Islet of Langerhans (tissue), 1 donor: Measurements from ENCODE around the gene ZSWIM9.

Source experiments
- FAIRE-seq: peaks from one replicate; lab custom pipeline; 2011; peaks lifted over from hg19 to GRCh38; lab: Jason Lieb, UNC

ZSWIM9 gene

DNA sequence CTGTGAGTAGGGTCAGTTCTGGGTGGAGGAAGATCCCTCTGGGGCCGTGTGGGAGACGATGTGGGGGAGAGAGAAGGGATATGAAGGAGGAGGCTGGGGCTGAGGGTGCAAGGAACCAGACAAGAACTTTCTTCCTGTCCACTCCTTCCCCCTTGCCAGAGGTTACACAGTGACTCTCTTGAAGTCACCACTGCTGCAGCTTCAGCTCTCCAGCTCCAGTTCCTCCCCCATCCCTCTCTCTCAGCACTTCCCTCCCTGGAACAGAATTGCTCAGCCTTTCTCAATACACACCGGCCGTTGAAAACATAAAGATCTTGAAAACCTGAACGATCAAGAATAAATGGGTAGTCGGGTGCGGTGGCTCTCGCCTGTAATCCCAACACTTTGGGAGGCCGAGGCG lies 5.1 kb downstream of the ZSWIM9 start:
- FAIRE-seq, result no peak

DNA sequence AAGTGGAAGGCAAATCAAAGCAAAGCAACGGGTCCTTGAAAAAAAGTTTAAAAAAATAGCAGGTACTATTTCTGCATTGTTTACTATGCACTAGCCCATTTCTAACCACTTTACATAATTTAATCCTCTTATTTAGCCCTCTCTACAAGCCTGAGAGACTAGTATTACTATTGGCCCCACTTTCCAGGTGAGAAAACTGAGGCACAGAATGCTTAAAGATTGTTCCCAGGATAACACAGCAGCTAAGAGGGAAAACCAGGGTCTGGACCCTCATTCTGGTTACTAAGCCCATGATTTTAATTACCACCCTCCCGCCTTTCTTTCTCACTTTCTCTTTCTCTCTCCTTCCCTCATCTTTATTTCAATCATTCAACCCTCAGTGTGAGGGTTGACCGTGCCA lies 5.7 kb downstream of the ZSWIM9 start:
- FAIRE-seq, result no peak

DNA sequence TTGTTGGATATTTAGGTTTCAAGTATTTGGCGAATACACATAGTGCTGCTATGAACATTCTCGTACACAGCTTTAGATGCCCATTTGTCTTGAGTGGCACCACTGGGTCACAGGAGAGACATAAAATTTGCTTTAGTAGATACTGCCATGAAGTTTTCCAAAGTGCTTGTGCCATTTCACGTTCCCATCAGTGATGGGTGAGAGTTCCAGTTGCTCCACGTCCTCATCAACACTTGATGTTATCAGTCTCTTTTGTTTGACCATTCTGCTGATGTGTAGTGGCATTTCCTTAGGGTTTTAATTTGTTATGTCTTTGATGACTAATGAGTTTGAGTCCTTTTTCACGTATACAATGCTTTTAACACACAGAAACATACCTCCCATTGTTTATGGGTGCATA lies 11.0 kb downstream of the ZSWIM9 start:
- FAIRE-seq, result no peak

DNA sequence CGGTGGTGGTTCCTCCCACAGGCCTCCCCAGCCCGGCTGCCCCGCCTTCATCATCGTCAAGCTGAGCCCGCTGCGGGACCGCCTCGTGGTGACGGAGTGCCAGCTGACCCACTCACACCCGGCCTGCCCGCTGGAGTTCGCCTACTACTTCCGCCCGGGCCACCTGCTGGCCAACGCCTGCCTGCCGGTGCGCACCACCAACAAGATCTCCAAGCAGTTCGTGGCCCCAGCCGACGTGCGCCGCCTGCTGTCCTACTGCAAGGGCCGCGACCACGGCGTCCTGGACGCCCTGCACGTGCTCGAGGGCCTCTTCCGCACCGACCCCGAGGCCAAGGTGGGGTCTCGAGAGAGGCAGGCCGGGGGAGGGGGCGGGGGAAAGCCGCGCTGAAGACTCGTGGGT lies 12.0 kb downstream of the ZSWIM9 start:
- no peak for FAIRE-seq

DNA sequence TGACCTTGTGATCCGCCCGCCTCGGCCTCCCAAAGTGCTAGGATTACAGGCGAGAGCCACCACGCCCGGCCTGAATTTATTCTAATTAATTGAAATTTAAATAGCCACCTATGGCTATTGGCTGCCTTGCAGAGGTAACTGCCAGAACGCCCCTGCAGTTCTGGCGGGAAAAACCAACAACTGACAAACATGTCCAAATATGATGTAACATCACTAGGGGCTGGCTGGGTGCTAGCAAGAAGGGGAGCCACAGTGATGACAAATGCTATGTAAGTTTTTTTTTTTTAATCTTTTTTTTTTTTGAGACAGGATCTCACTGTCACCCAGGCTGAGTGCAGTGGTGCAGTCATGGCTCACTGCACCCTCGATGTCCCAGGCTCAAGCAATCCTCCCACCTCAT lies 12.9 kb downstream of the ZSWIM9 start:
- no peak for FAIRE-seq

DNA sequence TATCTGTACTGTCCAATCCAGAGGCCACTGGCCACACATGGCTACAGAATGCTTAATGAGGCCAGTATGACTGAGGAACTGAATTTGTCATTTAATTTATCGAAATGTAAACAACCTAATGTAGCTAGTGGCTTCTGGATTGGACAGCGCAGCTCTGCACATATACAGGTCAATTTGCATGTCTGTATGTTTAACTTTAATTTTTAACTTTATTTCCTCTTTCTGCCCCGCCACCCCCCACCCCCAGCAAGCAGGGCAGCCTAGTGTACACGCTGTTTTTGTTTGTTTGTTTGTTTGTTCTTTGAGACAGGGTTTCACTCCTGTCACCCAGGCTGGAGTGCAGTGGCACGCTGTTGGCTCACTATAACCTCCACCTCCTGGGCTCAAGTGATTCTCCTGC lies 15.5 kb downstream of the ZSWIM9 start:
- no peak for FAIRE-seq

DNA sequence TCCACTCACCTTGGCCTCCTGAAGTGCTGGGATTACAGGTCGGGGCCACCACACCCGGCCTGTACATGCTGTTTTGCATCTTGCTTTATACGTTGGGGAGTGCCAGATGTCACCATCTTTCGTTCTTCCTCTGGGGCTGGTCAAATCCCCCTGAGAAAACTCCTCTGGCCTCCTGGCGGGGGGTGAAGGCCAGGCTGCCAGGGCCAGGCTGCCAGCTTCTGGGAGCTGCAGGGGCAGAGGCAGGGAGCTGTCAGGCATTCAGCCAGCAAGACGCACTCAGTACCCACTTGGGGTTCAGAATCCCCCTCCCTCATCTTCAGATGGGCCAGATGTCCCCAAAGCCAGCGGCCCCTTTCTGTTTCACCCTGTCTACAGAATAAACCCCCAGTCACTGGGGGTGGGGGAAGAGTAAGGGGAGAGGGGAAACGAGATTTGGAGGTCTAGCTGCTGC lies 16.1 kb downstream of the ZSWIM9 start:
- FAIRE-seq, result no peak

DNA sequence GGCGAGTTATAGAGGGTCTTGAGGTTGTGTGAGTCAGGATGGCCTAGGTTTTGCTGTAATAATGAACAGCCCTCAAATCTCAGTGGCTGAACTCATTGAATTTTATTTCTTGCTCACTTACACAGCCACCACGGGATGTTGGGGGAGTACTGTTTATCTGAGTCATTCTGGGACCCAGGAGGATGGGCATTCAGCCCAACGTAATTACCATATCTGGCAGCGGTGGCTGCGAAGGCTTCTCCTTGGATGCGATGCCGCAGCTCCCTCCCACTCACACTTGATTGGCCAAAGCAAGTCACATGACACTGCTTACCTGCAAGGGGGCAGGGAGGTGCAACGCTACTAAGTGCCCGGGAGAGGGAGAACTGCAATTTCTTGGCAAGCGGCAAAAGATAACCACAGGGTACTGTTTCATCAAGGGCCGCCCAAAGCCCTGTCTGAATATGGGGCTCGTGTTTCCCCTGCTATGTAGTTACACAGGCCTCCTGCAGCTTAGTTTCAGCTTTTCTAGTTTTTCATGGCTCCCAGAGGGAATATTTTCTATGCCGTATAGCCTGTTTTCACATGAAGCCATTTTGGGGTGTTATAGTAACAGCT lies 19.9 kb downstream of the ZSWIM9 start:
- no peak for FAIRE-seq

DNA sequence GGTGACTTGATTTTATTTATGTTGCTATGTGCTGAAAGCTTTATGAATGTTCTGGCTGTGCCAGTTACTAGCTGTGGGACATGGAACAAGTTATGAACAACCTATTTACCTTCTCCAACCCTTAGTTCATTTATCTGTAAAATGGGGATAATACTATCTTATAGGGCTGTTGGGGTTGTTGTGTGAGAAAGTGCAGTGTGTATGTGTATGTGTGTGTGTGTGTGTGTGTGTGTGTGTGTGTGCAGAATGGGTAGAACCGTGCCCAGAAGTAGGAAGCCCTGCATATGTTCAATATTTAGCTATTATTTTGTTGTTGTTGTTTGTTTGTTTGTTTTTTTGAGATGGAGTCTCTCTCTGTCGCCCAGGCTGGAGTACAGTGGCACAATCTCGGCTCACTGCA lies 20.4 kb downstream of the ZSWIM9 start:
- FAIRE-seq, result no peak

DNA sequence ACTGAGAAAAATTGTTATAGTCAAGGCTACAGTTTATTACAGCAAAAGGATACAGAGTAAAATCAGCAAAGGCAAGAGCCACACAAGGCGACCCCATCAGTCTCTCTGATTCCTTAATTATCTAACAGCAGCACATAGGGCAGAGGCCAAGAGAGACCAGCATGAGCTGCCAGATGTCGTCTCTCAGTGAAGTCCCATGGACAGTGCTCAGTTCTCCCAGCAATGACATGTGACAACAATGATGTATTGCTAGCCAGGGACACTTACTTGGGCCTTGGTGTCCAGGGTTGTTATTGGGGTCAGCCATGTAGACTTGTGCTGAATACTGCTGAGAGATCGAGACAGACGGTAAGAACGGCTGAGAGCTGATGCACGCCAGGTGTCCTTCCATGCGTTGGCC lies 22.3 kb downstream of the ZSWIM9 start:
- FAIRE-seq, result no peak

DNA sequence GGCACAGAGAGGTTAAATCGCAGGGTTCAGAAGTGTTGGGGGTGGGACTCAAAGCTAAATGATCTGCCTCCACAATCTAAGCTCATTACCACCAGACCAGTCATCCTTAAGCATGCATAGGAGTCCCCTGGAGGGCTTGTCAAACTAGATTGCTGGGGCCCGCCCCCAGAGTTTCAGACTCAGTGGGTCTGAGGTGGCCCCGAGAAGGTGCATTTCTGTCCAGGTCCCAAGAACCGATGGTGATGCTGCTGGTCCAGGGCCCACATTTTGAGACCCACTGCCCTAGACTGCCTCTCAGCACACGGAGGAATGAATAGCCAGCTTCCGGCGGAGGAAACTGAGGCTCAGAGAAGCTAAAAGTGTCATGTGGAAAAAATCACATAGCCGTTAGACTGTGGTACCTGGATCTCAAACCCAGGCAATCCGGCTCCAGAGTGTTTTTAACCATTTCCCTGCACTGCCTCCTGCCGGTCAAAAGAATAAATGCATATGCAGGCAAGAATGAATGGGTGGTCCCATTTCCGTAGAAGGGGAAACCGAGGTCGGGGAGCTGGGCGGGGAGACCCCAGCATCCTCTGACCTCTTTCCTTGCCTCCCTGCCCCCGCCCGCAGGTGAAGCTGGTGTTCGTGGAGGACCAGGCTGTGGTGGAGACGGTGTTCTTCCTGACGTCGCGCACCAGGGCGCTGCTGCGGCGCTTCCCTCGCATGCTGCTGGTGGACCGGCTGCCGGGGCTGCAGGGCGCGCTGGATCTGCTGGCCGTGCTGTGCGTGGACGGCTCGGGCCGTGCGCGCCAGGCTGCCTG lies 23.8 kb downstream of the ZSWIM9 start:
- no peak for FAIRE-seq

DNA sequence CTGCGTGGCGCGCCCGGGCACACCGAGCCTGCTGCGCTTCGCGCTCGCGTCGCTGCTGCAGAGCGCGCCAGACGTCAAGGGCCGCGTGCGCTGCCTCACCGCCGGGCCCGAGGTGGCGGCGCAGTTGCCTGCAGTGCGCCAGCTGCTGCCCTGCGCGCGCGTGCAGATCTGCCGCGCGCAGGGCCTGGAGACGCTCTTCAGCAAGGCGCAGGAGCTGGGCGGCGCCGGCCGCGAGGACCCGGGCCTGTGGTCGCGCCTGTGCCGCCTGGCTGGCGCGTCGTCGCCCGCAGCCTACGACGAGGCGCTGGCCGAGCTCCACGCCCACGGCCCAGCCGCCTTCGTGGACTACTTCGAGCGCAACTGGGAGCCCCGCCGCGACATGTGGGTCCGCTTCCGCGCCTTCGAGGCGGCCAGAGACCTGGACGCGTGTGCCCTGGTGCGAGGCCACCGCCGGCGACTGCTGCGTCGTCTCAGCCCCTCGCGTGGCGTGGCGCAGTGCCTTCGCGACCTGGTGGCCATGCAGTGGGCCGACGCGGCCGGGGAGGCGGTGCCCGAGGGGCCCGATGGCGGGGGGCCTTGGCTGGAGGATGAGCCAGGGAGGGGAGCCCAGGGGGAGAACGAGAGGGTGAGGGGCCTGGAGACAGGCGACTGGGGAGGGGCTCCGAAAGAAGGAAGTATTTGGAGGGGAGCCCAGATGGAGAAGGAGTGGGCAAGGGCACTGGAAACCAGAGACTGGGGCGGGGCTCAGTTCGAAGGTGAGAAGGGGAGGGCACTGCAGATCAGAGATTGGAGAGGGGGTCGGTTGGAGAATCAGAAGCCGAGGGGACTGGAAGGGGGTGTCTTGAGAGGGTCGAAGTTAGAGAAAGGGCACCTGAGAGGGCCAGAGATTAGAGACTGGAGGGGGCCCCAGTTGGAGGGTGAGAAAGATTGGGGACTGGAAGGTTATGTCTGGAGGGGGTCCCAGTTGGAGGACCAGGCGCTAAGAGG lies 24.7 kb downstream of the ZSWIM9 start:
- FAIRE-seq, result no peak

DNA sequence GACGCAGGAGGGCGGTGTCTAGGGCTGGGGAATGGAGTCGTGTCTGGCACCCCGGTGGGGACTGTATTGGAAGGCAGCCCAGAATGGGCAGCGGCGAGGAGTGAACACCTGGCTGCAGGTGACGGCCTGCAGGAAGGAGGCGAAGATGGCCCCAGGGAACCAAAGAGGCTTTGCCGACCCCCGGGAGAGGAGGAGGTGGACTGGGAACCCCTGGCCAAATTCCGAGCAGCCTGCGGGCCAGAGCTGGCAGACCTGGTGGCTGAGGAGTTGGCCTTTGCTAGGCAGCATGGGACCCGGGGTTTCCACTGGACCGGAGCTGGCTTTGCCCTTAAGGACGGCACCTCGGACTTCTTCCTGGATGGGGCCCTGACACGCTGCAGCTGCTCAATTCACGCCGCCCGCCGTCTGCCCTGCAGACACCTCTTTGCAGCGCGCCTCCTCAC lies 25.9 kb downstream of the ZSWIM9 start:
- no peak for FAIRE-seq

DNA sequence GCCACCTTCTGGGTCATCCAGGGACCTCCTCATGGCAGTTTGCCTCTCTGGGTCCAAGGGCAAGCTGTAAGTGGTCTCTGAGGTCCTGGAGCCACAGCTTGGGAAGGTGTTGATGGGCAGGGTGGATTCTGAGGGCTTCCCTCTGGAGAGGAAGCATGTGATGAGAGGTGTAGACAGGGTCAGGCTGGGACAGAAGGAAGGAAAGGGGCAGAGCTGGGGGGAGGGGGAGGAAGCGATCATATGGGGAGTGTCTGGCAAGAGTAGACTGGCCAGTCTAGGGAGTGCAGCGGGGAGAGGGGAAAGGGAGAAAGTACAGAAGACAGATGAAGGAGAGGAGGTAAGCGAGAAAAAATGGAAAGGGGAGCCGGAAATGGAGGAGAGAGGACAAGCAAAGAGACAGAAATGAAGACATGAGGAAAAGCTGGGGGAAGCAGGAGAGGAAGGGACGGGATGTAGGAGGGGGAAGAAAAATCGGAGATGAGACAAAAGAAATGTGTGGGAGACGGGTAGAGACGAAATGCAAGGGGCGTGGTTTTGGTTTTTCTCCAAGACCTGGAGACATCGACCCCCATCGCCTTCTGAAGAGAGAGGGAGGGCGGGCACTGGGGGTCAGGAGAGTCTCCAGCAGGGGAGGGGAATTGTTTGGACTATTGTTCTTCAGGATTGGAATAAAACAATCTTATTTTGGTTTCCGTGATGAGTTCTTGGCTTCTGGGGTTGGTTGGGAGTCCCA lies 26.6 kb downstream of the ZSWIM9 start:
- FAIRE-seq, result no peak

DNA sequence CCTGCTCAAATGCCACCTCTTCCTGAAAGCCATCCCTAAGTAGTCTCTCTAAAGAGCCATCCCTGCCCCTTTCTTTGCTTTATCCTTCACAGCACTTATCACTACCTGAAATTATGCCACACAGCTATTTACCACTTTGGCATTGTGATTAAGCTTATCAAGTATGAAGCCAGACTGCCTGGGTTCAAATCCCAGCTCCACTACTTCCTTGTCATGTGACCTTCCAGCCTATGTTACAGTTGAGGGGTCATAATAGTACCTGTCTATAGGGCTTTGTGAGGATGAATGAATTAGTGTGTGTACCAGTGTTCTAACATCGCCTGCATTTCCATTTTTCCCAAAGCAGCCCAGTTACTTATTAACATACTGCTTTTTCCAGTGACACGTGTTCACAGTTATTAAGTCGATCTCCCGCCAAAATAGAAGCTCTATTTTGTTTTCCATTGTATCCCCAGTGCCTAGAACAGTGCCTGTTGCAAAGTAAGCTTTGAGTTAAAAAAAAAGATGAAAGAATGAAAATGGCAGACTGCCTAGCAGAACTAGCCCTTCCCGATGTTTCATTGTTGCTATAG lies 32.8 kb downstream of the ZSWIM9 start:
- FAIRE-seq, result no peak

DNA sequence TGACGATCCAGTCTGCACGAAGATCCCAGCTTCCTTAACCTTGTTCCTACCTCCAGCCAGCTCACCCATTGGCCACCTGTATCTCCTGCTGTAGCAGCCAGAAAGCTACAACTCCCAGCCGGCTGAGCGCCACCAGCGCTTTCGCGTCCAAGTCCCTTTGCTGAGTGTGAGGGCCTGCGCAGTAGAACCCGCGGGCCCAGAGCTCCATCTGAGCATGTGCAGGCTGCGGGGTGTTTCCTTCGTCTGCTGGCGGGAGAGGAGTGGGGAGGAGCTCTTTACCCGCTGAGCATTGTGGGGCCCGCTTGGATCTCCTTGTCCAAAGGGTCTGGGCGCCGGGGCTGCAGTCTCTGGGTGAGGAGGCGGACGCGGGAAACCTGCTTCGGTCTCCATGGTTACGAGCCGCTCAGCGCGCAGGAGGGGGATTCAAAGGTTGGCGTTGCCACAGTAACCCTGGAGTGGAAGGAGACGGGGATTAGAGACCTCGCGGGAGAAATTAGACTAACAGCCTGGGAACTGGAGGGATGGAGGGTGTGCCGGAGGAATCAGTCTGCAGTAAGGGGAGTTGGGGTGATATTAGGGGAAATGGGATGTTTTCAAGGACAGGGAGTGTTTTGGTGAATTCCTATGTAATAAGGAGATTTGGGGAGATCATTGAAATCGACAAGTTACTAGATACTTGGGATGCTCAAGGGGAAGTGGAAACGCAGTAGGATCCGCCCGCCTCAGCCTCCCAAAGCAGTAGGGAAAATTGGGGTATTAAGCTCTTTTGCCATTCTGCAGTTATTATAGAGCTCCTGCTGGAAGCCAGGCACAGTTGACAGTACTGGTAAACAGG lies 33.5 kb downstream of the ZSWIM9 start:
- peak; percentile 86 for FAIRE-seq

DNA sequence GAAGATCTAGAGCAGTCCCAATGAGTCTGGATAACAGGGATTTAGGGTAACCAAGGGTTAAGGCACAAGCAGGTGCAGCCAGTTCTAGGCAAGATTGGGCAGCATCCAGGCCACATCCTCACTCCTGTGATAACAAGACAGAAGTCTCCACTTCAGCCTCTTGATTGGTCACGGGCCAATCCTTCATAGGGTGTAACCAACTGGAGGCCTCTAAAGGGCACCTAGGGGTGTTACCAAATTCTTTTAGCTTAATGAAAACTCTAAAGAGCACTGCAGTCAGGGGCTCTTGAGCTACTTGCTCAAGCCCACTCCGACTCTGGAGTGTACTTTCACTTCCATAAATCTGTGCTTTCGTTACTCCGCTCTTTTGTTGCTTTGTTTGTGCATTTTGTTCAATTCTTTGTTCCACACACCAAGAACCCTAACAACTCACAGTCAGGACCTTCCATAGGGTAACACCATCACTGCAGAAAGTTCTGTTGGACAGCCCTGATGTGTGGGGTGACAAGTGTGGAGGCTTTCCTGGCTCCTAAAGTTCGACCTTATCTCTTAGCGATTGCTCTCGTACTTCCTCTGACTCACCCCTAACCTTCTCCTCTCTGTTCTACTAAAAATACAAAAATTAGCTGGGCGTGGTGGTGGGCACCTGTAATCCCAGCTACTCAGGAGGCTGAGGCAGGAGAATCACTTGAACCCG lies 36.1 kb downstream of the ZSWIM9 start:
- FAIRE-seq, result no peak

DNA sequence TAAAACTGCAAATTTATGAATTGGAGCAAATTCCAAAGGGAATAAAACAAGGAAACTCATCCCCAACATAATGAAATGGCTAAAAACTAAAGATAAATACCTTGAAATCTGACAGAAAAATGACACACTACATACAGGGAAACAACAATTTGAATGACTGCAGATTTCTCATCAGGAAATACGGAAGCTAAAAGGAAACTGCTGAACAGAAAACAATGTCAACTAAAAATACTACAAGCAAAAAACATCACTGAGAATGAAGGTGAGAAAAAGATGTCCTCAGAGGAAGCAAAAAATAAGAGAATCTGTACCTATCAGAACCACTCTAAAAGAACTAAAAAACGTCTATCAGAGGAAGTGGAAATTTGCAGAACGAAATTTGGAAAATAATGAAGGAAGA lies 39.5 kb downstream of the ZSWIM9 start:
- FAIRE-seq, result no peak

DNA sequence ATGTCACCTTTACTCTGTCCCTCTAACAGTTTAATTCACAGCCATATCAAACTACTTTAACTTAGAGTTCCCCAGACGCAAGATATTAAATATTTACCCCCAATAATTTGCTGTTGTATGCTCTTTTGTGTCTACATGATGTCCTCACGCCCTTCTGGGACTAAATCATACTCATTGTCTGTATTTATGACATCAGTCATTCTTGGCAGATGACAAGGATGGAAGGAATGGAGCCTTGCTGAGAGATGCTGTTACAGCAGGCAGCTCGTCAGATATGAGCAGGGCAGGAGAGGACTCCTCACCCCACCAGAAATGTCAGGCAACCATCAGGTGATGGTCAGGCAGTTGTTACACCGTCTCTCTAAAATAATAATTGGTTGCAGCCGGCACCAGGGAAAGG lies 43.5 kb downstream of the ZSWIM9 start:
- no peak for FAIRE-seq

DNA sequence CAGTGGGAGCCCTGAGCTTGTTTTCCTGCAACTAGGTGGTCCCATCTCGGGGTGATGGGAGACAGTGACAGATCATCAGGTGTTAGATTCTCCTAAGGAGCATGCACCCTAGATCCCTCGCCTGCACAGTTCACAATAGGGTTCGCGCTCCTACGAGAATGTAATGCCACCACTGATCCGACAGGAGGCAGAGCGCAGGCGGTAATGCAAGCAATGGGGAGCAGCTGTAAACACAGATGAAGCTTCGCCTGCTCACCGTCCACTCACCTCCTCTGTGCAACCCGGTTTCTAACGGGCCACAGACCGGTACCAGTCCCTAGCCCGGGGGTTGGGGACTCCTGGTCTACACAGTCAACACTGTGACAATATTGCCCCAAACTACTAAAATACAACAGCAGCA lies 46.5 kb downstream of the ZSWIM9 start:
- no peak for FAIRE-seq
